ENCODE measurements around the gene SMCR8.
"Not testable (repeated sequence)": the region's sequence is repeated elsewhere in the genome, so short reads cannot be mapped to it uniquely, and the experiment has no call there.

SMCR8 gene

DNA sequence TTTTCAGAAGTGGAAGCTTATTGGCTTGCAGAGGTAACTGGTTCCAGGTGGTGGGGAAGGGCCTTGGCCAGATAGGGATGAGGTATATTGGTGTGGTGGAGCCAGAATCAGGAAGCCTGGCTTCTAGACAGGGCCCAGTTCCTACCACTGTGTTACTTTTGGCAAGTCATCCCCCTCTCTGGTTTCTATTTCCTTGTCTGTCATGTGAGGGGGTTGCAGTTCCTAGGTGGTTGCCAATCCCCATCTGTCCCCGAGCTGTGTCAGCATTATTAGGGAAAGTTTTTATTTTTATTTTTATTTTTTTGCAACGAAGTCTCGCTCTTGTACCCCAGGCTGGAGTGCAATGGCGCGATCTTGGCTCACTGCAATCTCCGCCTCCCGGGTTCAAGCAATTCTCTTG, 3.0 kb downstream of the SMCR8 start:
- no peak for DNase-seq (ENCODE audit: low spot score)

DNA sequence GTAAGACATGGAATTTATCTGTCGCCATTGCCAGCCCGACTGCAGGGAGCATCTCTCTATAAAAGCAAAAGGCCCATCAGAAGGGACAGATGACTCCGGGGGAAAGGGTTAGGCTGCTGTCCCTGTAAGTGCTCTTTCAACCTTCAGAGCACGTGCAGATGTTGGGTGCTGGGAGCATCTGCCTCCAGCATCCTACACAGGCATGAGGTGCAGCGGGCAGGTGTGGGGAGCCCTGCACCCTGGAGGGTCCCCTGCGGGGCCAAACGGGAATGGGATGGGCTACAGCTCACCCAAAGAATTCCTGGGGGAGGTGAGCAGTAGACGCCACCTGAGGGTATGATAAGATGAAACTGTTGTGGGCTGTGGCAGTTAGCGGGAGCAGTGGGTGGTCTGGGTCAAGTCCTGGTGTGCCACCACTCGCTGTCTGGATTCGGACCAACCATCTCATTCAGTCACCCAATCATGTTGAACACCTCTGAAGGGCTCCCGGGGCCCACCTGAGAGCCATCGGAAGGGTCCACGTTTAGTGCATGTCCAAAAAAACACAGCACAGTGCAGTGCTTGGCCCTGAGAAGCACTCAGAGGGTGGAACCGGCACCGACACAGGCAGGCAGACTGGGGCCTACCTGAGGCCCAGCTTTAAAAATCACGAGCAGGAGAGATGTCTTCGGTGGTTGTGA, 3.8 kb downstream of the SMCR8 start:
- DNase-seq (ENCODE audit: low spot score): no peak

GRCh38 chr17:18319604-18320256, 4.6 kb downstream of the SMCR8 start:
- peak; percentile 52 for DNase-seq (ENCODE audit: low spot score)

- DNase-seq (ENCODE audit: low spot score): no peak
Measured at GRCh38 chr17:18320301-18320700, 5.2 kb downstream of the SMCR8 start.

DNA sequence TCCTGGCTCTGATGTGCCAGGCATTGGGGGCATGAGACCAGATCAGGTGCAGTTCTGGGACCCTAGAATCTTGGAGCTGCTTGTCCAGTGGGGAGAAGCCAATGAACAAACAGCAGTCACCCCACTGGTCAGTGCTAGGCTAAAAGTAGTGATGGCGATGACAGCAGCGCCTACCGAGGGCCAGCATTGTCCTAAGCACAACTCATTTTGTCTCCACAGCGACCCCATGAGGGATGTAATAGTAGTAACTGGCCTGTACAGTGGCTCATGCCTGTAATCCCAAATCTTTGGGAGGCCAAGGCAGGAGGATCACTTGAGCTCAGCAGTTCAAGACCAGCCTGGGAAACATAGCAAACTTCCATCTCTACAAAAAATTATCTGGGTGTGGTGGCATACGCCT, 6.2 kb downstream of the SMCR8 start:
- DNase-seq (ENCODE audit: low spot score): no peak

- no peak for DNase-seq (ENCODE audit: low spot score)
Measured at GRCh38 chr17:18322522-18322921, 7.4 kb downstream of the SMCR8 start.

DNA sequence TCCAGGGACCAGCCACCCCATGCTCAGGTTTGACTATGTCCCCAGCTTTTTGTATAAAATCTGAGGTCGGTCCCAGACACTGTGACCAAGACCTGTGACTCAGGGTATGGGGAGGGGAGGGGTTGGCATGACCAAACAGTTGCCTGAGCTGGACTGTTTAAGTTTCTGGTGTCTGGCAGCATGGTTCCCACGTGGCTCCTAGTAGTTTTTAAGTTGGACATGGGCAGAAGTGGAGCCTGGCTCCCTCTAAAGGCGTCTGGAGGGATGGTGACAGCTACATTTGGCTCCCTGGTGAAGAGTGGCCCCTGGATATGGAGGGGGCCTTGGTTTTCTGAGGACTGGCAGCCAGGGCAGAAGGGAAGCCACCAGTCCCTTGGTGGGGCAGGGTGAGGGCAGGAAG, 7.9 kb downstream of the SMCR8 start:
- DNase-seq (ENCODE audit: low spot score): no peak

- no peak for DNase-seq (ENCODE audit: low spot score)
Measured at GRCh38 chr17:18323507-18324139, 8.5 kb downstream of the SMCR8 start.

- DNase-seq (ENCODE audit: low spot score): no peak
Measured at GRCh38 chr17:18324140-18325050, 9.3 kb downstream of the SMCR8 start.

- DNase-seq (ENCODE audit: low spot score): no peak
Measured at GRCh38 chr17:18326039-18326438, 10.9 kb downstream of the SMCR8 start.

- DNase-seq (ENCODE audit: low spot score): no peak
Measured at GRCh38 chr17:18326572-18326971, 11.5 kb downstream of the SMCR8 start.

- no peak for DNase-seq (ENCODE audit: low spot score)
Measured at GRCh38 chr17:18327093-18327492, 12.0 kb downstream of the SMCR8 start.

- no peak for DNase-seq (ENCODE audit: low spot score)
Measured at GRCh38 chr17:18327556-18327955, 12.5 kb downstream of the SMCR8 start.

GRCh38 chr17:18328643-18329204, 13.6 kb downstream of the SMCR8 start:
- DNase-seq (ENCODE audit: low spot score): no peak

DNA sequence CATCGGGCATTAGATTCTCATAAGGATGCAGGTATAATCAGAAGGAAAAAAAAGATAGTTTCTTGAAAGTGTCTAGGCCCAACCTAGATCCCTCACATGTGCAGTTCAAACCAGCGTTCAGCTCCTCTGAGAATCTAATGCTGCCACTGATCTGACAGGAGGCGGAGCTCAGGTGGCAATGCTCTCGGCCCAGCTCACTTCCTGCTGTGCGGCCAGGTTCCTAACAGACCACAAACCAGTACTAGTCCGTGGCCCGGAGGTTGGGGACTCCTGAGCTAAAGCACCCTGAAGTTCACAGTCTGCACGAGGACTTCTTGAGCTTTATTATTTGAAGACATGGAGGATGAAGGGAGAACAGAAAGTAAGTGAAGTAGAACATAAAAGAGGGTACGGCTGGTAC, 16.8 kb downstream of the SMCR8 start:
- DNase-seq (ENCODE audit: low spot score): no peak

GRCh38 chr17:18332909-18333489, 17.9 kb downstream of the SMCR8 start:
- DNase-seq (ENCODE audit: low spot score): no peak

DNA sequence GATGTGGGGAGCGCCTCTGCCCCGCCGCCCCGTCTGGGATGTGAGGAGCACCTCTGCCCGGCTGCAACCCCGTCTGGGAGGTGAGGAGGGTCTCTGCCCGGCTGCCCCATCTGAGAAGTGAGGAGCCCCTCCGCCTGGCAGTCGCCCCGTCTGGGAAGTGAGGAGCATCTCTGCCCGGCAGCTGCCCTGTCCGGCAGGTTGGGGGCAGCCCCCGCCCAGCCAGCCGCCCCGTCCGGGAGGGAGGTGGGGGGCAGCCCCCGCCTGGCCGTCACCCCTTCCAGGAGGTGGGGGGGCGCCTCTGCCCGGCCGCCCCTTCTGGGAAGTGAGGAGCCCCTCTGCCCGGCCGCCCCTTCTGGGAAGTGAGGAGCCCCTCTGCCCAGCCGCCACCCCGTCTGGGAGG, 23.1 kb downstream of the SMCR8 start:
- DNase-seq (ENCODE audit: low spot score): not testable (repeated sequence)

DNA sequence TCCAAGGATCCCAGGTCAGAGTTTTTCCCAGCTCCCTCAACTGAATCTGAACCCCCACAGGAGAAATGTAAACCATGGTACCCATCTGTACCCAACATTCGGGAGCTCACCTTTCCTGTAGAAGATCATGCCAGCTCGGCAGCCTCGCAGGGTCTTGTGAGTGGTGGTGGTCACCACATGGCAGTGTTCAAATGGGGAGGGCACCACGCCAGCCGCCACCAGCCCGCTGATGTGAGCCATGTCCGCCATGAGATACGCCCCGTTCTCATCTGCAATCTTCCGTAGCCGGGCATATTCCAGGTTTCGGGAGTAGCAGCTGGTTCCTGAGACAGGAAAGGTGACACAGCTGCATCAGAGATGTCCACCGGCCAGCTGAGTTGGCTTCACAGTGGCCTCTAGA, 24.8 kb downstream of the SMCR8 start:
- no peak for DNase-seq (ENCODE audit: low spot score)

GRCh38 chr17:18344021-18344420, 28.9 kb downstream of the SMCR8 start:
- no peak for DNase-seq (ENCODE audit: low spot score)

DNA sequence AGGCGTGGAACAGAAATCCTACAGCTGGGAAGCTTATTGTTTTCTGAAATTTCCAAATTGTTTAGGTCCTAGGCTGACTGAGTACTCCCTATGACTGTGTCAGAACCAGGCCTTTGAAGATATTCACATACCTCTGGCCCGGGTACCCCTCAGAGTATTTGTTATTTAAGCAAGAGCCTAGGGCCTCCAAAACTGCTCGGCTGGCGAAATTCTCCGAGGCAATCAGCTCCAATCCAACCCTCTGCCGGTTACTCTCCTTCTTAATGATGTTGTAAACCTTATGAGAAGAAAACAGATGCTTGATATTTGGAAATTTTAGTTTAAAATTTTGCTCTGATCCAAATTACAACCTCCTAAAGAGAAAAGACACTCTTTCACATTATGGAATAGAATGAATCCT, 38.4 kb downstream of the SMCR8 start:
- DNase-seq (ENCODE audit: low spot score): no peak

GRCh38 chr17:18356624-18357023, 41.5 kb downstream of the SMCR8 start:
- no peak for DNase-seq (ENCODE audit: low spot score)

- DNase-seq (ENCODE audit: low spot score): no peak
Measured at GRCh38 chr17:18360518-18360917, 45.4 kb downstream of the SMCR8 start.

Measured in D341Med (cell line).